ENCODE measurements around the gene CDC27.

The CDC27 gene

DNA sequence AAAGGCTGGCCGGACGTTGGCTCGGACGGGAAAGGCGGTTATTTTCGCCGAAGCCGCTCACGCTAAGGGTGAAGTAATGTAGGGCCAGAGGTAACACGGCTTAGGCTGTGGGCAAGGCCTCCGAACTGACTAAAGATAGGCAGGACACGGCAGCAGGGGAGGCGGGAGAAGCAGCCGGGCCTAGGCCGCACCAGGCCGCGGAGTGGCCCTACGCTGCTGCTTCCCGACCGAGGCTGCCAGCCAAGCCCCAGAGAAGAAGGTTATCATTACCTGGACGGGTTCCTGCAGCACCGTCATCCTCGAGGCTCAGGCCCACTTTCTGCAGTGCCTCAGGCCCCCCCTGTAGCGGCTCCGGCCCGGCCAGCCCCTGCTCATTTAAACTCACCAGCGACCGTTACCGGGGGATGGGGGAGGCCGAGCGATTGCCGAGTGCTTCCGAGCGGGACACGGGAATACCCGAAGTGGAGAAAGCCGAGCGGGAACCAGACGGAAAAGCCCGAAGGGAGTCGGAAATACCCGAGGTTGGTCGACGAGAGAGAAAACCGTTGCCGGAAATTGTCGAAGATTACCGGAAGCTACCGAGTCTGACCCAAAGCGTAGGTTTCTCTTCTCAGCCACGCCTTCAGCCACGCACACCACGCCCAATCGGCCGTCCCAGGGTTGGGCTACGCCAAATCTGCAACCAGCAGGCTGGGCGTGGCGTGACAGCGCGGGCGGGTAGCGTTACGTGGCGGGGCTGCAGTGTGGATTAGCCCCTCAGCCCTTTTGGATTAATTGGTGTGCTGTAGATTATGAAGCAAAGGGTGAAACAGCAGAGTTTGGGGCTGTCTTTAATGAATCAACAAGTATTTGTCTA, at the start of gene CDC27:
Gene CDC27, minus strand, starts transcription at position 420 of the 856 bp plus-strand sequence. Its CDS starts 123 bp downstream, at position 297.
- TF ChIP-seq, protein P1, sequence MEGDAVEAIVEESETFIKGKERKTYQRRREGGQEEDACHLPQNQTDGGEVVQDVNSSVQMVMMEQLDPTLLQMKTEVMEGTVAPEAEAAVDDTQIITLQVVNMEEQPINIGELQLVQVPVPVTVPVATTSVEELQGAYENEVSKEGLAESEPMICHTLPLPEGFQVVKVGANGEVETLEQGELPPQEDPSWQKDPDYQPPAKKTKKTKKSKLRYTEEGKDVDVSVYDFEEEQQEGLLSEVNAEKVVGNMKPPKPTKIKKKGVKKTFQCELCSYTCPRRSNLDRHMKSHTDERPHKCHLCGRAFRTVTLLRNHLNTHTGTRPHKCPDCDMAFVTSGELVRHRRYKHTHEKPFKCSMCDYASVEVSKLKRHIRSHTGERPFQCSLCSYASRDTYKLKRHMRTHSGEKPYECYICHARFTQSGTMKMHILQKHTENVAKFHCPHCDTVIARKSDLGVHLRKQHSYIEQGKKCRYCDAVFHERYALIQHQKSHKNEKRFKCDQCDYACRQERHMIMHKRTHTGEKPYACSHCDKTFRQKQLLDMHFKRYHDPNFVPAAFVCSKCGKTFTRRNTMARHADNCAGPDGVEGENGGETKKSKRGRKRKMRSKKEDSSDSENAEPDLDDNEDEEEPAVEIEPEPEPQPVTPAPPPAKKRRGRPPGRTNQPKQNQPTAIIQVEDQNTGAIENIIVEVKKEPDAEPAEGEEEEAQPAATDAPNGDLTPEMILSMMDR (IDR thresholded peaks at IDR 0.05; ENCODE audit: insufficient read depth, low read length, poor library complexity, severe bottlenecking): no peak
- DNase-seq (ENCODE audit: extremely low read depth, insufficient read length): peak; percentile 95
- no peaks in the 10 kb centered on the region for H3K36me3 ChIP-seq (ENCODE audit: control insufficient read depth, insufficient read depth, low read length)
- H3K27me3 ChIP-seq (replicated peaks; ENCODE audit: control insufficient read depth, insufficient read depth, low read length): no peaks in the 10 kb centered on the region
- peak within 1 kb of the TSS; percentile 94 for H3K4me3 ChIP-seq (replicated peaks; ENCODE audit: low read depth, low read length)

DNA sequence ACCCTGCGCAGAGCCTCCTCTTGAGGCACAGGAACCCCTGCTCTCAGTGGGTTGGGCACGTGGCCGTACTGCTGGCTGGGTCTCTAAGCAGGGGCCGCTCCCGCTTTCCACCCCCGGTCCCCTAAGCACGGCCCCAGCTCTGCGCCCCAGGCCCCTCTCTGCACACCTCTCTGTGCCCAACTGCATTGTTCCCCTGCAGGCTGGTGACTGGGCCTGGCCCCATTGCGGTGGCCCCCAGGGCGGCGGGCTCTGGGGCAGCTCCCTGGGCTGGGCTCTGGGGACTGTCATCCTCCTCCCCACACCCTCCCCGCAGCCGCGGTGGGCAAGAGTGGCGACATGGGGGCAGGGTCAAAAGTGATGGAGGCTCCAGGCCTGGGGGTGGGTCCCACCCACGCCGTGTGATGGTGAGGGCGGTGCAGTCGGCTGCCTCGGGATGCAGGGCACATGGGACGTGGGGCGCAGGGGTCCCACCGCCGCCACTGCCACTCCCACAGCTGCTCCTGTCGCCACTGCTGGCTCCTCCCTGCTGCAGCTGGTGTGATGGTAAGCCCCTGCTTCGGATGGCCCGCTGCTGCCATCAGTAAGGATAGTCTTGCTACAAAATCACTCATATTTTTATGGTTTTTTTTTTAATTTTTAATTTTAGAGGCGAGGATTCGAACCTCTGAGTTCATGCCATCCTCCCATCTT, 49.4 kb upstream of the CDC27 start:
- Histone ChIP-seq H3K36me3 (ENCODE audit: control insufficient read depth, insufficient read depth, low read length) (no peaks in the 10 kb centered on the region), H3K27me3 (replicated peaks; ENCODE audit: control insufficient read depth, insufficient read depth, low read length) (no peaks in the 10 kb centered on the region), H3K4me3 (replicated peaks; ENCODE audit: low read depth, low read length) (no peak overlapping the region)
- TF ChIP-seq, protein P1 (IDR thresholded peaks at IDR 0.05; ENCODE audit: insufficient read depth, low read length, poor library complexity, severe bottlenecking): no peak
- DNase-seq (ENCODE audit: extremely low read depth, insufficient read length): no peak

DNA sequence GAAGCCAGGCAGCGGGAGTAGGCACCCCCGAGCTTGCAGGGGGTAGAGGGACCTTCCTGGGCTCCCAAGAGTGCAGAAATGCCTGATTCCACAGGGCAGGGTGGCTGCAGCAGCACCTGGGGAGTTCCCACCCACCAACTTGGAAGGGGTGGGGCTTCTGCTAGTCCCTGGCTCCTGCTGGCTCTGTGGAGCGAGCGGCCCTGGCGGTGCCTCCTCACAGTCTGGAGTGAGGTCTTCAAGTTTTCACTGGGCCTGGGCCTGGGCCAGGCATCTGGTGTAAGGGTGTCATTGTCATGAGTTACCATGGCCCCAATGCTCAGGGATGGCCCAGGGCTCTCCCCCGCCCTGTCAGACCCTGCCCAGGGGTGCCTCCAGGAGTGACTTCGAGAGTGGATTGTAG, 48.7 kb upstream of the CDC27 start:
- Histone ChIP-seq H3K4me3 (replicated peaks; ENCODE audit: low read depth, low read length) (no peak overlapping the region), H3K36me3 (ENCODE audit: control insufficient read depth, insufficient read depth, low read length) (no peaks in the 10 kb centered on the region), H3K27me3 (replicated peaks; ENCODE audit: control insufficient read depth, insufficient read depth, low read length) (no peaks in the 10 kb centered on the region)
- TF ChIP-seq, protein P1 (IDR thresholded peaks at IDR 0.05; ENCODE audit: insufficient read depth, low read length, poor library complexity, severe bottlenecking): no peak
- DNase-seq (ENCODE audit: extremely low read depth, insufficient read length): no peak

DNA sequence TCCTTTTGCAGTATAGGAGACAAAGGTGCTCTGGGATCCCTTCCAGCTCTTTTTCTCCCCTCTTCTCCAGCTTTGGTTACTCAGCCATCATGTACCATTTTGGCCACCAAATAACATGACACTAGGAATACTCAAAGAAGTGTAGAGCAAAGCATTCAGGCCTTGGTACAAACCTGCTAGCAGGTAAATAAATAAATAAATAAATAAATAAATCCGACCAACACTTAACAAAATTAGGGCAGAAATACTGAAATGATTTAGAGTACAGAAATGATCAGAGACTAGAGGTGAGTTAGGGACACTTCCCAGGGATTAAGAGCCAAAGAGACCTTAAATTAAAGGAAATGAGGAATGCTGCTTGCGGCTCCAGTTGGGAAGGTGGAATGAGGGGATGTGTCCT, 46.8 kb upstream of the CDC27 start:
- H3K27me3 ChIP-seq (replicated peaks; ENCODE audit: control insufficient read depth, insufficient read depth, low read length): no peaks in the 10 kb centered on the region
- TF ChIP-seq, protein P1 (IDR thresholded peaks at IDR 0.05; ENCODE audit: insufficient read depth, low read length, poor library complexity, severe bottlenecking): no peak

GRCh38 chr17:47235506-47235905, 46.4 kb upstream of the CDC27 start:
- TF ChIP-seq, protein P1 (IDR thresholded peaks at IDR 0.05; ENCODE audit: insufficient read depth, low read length, poor library complexity, severe bottlenecking): no peak
- Histone ChIP-seq H3K4me3 (replicated peaks; ENCODE audit: low read depth, low read length) (no peak overlapping the region), H3K36me3 (ENCODE audit: control insufficient read depth, insufficient read depth, low read length) (no peaks in the 10 kb centered on the region), H3K27me3 (replicated peaks; ENCODE audit: control insufficient read depth, insufficient read depth, low read length) (no peaks in the 10 kb centered on the region)
- no peak for DNase-seq (ENCODE audit: extremely low read depth, insufficient read length)

More for the DNA sequence above, 46.8 kb upstream of the CDC27 start:
- Histone ChIP-seq H3K4me3 (replicated peaks; ENCODE audit: low read depth, low read length) (no peak overlapping the region), H3K36me3 (ENCODE audit: control insufficient read depth, insufficient read depth, low read length) (no peaks in the 10 kb centered on the region)
- no peak for DNase-seq (ENCODE audit: extremely low read depth, insufficient read length)

Measured in GM06990 (cell line).